DND-41 (cell line): ENCODE measurements around the gene SND1.

ENCODE experiments used
- ATAC-seq: fragments of 200-7000 bp; cut with Tn5 transposase; 3 replicates; pipeline ENCODE4 v1.9.1; 2021; ENCODE audit warnings: low read depth; ENCODE audit not compliant: insufficient read depth
- DNase-seq: peaks from one replicate; pipeline ENCODE4 v3.0.0-alpha.2; 2020
- H2AFZ ChIP-seq: 2 replicates; pipeline ENCODE4 v1.6.0; 2012; ENCODE audit warnings: low read depth, low read length
- H3K27ac ChIP-seq: 2 replicates; pipeline ENCODE4 v1.5.1; 2012; ENCODE audit warnings: low read length, inconsistent platforms
- H3K27me3 ChIP-seq: fragments of 200-600 bp; sonication (generic); 2 replicates; pipeline ENCODE4 v1.6.0; 2012; ENCODE audit warnings: low read length, mild to moderate bottlenecking, inconsistent platforms; ENCODE audit not compliant: insufficient read depth, poor library complexity
- H3K36me3 ChIP-seq: 2 replicates; pipeline ENCODE4 v1.5.1; 2012; ENCODE audit warnings: low read length, inconsistent platforms; ENCODE audit not compliant: insufficient read depth
- H3K4me1 ChIP-seq: 2 replicates; pipeline ENCODE4 v1.5.1; 2012; ENCODE audit warnings: mild to moderate bottlenecking, low read length; ENCODE audit not compliant: insufficient read depth
- H3K4me2 ChIP-seq: 2 replicates; pipeline ENCODE4 v1.6.0; 2012; ENCODE audit warnings: mild to moderate bottlenecking, moderate library complexity, low read length, inconsistent platforms; ENCODE audit not compliant: insufficient read depth
- H3K4me3 ChIP-seq, 2 experiments: fragments of 200-600 bp in 1 of 2; shearing (Covaris generic) in 1 of 2; 2 replicates each; pipeline ENCODE4 v1.5.1; 2012 to 2016; ENCODE audit warnings: inconsistent platforms in 2 of 2, low read length in 2 of 2, mild to moderate bottlenecking in 2 of 2, low read depth in 1 of 2, moderate library complexity in 1 of 2
- H3K79me2 ChIP-seq: 2 replicates; pipeline ENCODE4 v1.6.0; 2012; ENCODE audit warnings: low read length, inconsistent platforms; ENCODE audit not compliant: insufficient read depth
- H3K9ac ChIP-seq: 2 replicates; pipeline ENCODE4 v1.6.0; 2012; ENCODE audit warnings: low read depth, mild to moderate bottlenecking, inconsistent platforms, low read length, moderate library complexity
- H3K9me3 ChIP-seq: 2 replicates; pipeline ENCODE4 v1.5.1; 2012; ENCODE audit warnings: low read length, moderate library complexity, mild to moderate bottlenecking, inconsistent platforms; ENCODE audit not compliant: insufficient read depth, severe bottlenecking
- H4K20me1 ChIP-seq: 2 replicates; pipeline ENCODE4 v1.6.0; 2012; ENCODE audit warnings: low read length; ENCODE audit not compliant: insufficient read depth
- EZH2 ChIP-seq: IDR thresholded peaks from 3 replicates; pipeline ENCODE4 v1.6.1; 2012; ENCODE audit warnings: borderline replicate concordance, low read depth, mild to moderate bottlenecking, moderate library complexity, low read length, inconsistent platforms; ENCODE audit not compliant: severe bottlenecking
- TF ChIP-seq, protein P1 (sequence below): IDR thresholded peaks from 2 replicates; pipeline ENCODE4 v1.5.1; 2012; ENCODE audit warnings: borderline replicate concordance, low read length, moderate library complexity, mild to moderate bottlenecking; ENCODE audit not compliant: poor library complexity, severe bottlenecking; ENCODE audit errors: extremely low read depth

SND1 gene

DNA sequence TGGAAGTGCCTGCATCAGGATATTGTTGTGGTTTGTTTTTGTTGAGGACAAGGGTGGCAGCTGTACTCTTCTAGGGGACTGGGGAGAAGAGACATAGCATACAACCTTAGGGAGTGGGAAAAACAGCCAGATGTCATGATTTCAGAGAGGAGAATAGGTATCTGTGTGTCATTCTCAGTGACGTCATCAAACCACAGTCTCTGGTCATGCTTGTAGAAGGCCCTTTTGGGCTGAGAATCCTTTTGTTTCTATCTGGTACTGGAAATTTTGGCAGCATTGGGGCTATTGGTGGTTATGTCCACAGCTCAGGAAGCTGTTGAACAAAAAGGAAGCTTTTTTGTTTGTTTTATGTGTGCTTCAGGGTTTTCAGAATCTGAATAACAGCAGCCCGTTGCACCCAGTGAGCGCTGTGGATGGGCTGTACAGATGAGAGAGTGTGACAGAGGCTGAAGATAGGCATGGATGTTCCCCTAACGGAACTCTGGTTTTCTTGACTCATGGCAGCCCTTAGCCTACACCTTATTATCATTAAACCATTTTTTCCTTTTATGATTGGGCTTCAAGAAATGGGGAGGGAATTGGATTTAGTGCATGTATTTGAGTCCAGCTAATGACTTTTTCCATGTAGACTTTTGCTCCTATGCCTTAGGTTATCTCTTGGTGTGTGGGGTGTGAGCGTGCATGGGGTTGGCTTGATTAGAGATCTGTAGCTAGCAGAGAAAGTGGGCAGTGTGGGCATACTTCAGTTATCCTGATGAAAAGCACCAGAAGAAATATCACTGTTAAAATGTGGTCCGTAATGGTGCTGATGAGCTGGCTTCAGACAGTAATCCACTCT is 65.7 kb downstream of the SND1 start:
- no peak overlapping the region for H3K9ac ChIP-seq
- no peak overlapping the region for H3K27ac ChIP-seq
- H3K36me3 ChIP-seq, result peaks cover 72% of the 10 kb centered on the region
- no peak overlapping the region for H3K4me2 ChIP-seq
- H3K4me1 ChIP-seq, result no peaks in the 10 kb centered on the region
- ATAC-seq (peak; percentile 49; the same call in 2 of the 3 replicates), DNase-seq (no peak)
- no peaks in the 10 kb centered on the region for H3K27me3 ChIP-seq
- no peaks in the 10 kb centered on the region for H3K9me3 ChIP-seq
- peaks cover 10% of the 10 kb centered on the region for H3K79me2 ChIP-seq
- H2AFZ ChIP-seq, result no peak overlapping the region
- H4K20me1 ChIP-seq, result peaks cover 12% of the 10 kb centered on the region; the same call in 1 of the 2 replicates
- no peak overlapping the region for H3K4me3 ChIP-seq
- TF ChIP-seq EZH2, result no peak
- TF ChIP-seq, protein P1, sequence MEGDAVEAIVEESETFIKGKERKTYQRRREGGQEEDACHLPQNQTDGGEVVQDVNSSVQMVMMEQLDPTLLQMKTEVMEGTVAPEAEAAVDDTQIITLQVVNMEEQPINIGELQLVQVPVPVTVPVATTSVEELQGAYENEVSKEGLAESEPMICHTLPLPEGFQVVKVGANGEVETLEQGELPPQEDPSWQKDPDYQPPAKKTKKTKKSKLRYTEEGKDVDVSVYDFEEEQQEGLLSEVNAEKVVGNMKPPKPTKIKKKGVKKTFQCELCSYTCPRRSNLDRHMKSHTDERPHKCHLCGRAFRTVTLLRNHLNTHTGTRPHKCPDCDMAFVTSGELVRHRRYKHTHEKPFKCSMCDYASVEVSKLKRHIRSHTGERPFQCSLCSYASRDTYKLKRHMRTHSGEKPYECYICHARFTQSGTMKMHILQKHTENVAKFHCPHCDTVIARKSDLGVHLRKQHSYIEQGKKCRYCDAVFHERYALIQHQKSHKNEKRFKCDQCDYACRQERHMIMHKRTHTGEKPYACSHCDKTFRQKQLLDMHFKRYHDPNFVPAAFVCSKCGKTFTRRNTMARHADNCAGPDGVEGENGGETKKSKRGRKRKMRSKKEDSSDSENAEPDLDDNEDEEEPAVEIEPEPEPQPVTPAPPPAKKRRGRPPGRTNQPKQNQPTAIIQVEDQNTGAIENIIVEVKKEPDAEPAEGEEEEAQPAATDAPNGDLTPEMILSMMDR, result no peak

DNA sequence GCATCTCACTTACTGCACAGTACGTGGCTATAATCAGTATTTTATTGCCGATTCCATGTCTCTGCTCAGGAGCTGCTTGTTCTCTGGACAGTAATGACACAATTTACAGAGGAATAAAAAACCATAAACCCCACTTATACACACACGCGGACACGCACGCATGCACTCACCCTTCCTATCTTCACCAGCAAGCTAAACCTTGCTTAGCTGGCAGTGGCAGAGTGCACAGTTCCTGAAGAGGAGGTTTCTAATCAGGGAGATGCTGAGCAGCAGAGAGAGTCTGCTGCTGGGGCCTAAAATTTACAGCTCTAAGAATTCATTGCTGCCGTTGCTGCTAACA is 66.3 kb downstream of the SND1 start:
- Histone ChIP-seq H3K4me3 (no peak overlapping the region), H3K4me2 (no peak overlapping the region), H3K9ac (no peak overlapping the region), H3K27me3 (no peaks in the 10 kb centered on the region), H2AFZ (no peak overlapping the region), H3K36me3 (peaks cover 73% of the 10 kb centered on the region), H3K9me3 (no peaks in the 10 kb centered on the region), H3K79me2 (peaks cover 10% of the 10 kb centered on the region), H3K27ac (no peak overlapping the region), H4K20me1 (peaks cover 12% of the 10 kb centered on the region; the same call in 1 of the 2 replicates), H3K4me1 (no peaks in the 10 kb centered on the region)
- TF ChIP-seq, protein P1, result no peak
- no peak for TF ChIP-seq EZH2
- no peak for ATAC-seq
- no peak for DNase-seq

DNA sequence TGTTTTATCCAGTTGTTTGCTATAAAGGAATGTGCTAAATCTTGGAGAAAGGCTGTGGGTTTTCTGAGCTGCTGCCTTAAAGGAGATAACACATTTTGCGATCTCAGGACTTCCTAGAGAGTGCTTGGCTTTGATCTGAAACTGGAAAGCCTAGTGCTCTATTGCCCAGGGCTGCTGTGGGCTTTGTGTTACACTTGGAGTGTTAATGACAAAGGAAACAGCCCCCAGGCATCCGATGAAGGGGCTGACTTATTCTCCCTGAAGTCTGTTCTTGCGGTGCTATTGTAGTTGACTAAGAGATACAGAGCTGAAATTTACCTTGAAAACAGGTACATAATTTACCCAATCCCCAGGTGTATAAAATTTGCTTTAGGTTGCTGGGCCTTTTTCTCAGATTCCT is 74.5 kb downstream of the SND1 start:
- no peak overlapping the region for H3K4me3 ChIP-seq
- peaks cover 3% of the 10 kb centered on the region; the same call in 1 of the 2 replicates for H3K79me2 ChIP-seq
- H3K9me3 ChIP-seq, result no peaks in the 10 kb centered on the region
- H4K20me1 ChIP-seq, result peaks cover 12% of the 10 kb centered on the region; the same call in 1 of the 2 replicates
- TF ChIP-seq, protein P1, result no peak
- no peak for TF ChIP-seq EZH2
- DNase-seq (no peak), ATAC-seq (no peak)
- H3K9ac ChIP-seq, result no peak overlapping the region
- H2AFZ ChIP-seq, result no peak overlapping the region
- H3K27ac ChIP-seq, result no peak overlapping the region
- H3K36me3 ChIP-seq, result peaks cover 74% of the 10 kb centered on the region
- H3K4me1 ChIP-seq, result no peaks in the 10 kb centered on the region
- no peaks in the 10 kb centered on the region for H3K27me3 ChIP-seq
- no peak overlapping the region for H3K4me2 ChIP-seq
